Measurements from ENCODE around the gene VMP1. TPM values are rescaled to one million over a fixed set of nuclear protein-coding genes. Genes with fewer than 3 reads are reported as not detected.
"Not testable (repeated sequence)": the region's sequence is repeated elsewhere in the genome, so short reads cannot be mapped to it uniquely, and the experiment has no call there.

Gene VMP1
- total RNA-seq, 1 experiment from 2014 or later: 107 TPM

GRCh38 chr17:59786536-59787319 lies 79.3 kb downstream of the VMP1 start:
- peak; percentile 96 for DNase-seq (ENCODE audit: low spot score)
- no peaks in the 10 kb centered on the region for H3K9me3 ChIP-seq (ENCODE audit: low read depth, low read length, poor library complexity, severe bottlenecking)
- ChIA-PET CTCF (interaction anchor here (0.9 kb wide), 1 partner anchor 43 kb away, joined by 3 read pairs; no protein-coding TSS in a partner anchor), POLR2A (ENCODE audit: low non-redundant PET) (interaction anchor here (0.6 to 1.1 kb wide), 3 partner anchors 9 to 51 kb away, joined by 3 to 21 read pairs (median 9); no protein-coding TSS in a partner anchor)
- H3K27ac ChIP-seq (ENCODE audit: low read depth, low read length, poor library complexity, severe bottlenecking): peak overlapping the region; percentile 96
- H3K36me3 ChIP-seq (ENCODE audit: insufficient read depth, low read length, poor library complexity, severe bottlenecking): no peaks in the 10 kb centered on the region
- H3K4me1 ChIP-seq (ENCODE audit: insufficient read depth, low read length, poor library complexity, severe bottlenecking): peaks cover 60% of the 10 kb centered on the region
- intact Hi-C loops (cut with micrococcal nuclease; ENCODE audit: unreplicated experiment): loop anchor here (2.0 kb wide), 2 partner anchors 42 to 50 kb away; no protein-coding TSS in a partner anchor
- peak overlapping the region; percentile 10 for H3K4me3 ChIP-seq (ENCODE audit: low read depth, low read length, poor library complexity, severe bottlenecking)
- TF ChIP-seq EZH2 (IDR thresholded peaks at IDR 0.05; ENCODE audit: borderline replicate concordance, low read depth, low read length, poor library complexity, severe bottlenecking) (no peak), CTCF (conservative IDR thresholded peaks at IDR 0.05; ENCODE audit: low read depth, low read length) (no peak)
- no peaks in the 10 kb centered on the region for H3K27me3 ChIP-seq (replicated peaks; ENCODE audit: insufficient read depth, low read depth, low read length, poor library complexity)
- TSS peak; percentile 49 for BruUV-seq (replicated peaks)

GRCh38 chr17:59789849-59790248 lies 82.4 kb downstream of the VMP1 start:
- BruUV-seq (replicated peaks); intact Hi-C loops (cut with micrococcal nuclease; ENCODE audit: unreplicated experiment); H3K36me3 ChIP-seq (ENCODE audit: insufficient read depth, low read length, poor library complexity, severe bottlenecking); H3K27me3 ChIP-seq (replicated peaks; ENCODE audit: insufficient read depth, low read depth, low read length, poor library complexity); H3K27ac ChIP-seq (ENCODE audit: low read depth, low read length, poor library complexity, severe bottlenecking); DNase-seq (ENCODE audit: low spot score); H3K4me3 ChIP-seq (ENCODE audit: low read depth, low read length, poor library complexity, severe bottlenecking); H3K9me3 ChIP-seq (ENCODE audit: low read depth, low read length, poor library complexity, severe bottlenecking): not testable (repeated sequence)
- ChIA-PET POLR2A (ENCODE audit: low non-redundant PET) (interaction anchor here (0.7 kb wide), 1 partner anchor 298 kb away, joined by 20 read pairs; no protein-coding TSS in a partner anchor), CTCF (interaction anchor here (0.7 kb wide), 1 partner anchor 83 kb away, joined by 8 read pairs; the partner anchor contains the start of gene PTRH2)
- peaks cover 49% of the 10 kb centered on the region for H3K4me1 ChIP-seq (ENCODE audit: insufficient read depth, low read length, poor library complexity, severe bottlenecking)

GRCh38 chr17:59790418-59790817 lies 83.0 kb downstream of the VMP1 start:
- Histone ChIP-seq H3K4me1 (ENCODE audit: insufficient read depth, low read length, poor library complexity, severe bottlenecking) (peaks cover 44% of the 10 kb centered on the region), H3K27ac (ENCODE audit: low read depth, low read length, poor library complexity, severe bottlenecking) (peak overlapping the region; percentile 27)
- POLR2A ChIA-PET (ENCODE audit: low non-redundant PET): interaction anchor here (0.7 kb wide), 1 partner anchor 14 kb away, joined by 6 read pairs; no protein-coding TSS in a partner anchor
- DNase-seq (ENCODE audit: low spot score); intact Hi-C loops (cut with micrococcal nuclease; ENCODE audit: unreplicated experiment); H3K4me3 ChIP-seq (ENCODE audit: low read depth, low read length, poor library complexity, severe bottlenecking); H3K9me3 ChIP-seq (ENCODE audit: low read depth, low read length, poor library complexity, severe bottlenecking); BruUV-seq (replicated peaks); H3K36me3 ChIP-seq (ENCODE audit: insufficient read depth, low read length, poor library complexity, severe bottlenecking); H3K27me3 ChIP-seq (replicated peaks; ENCODE audit: insufficient read depth, low read depth, low read length, poor library complexity): not testable (repeated sequence)
- CTCF ChIA-PET: interaction anchor here (0.8 kb wide), 1 partner anchor 246 kb away, joined by 8 read pairs; no protein-coding TSS in a partner anchor

- CTCF ChIA-PET: interaction anchor here (0.8 kb wide), 1 partner anchor 246 kb away, joined by 8 read pairs; no protein-coding TSS in a partner anchor
- TF ChIP-seq CTCF (conservative IDR thresholded peaks at IDR 0.05; ENCODE audit: low read depth, low read length): no peak
- no peak for TF ChIP-seq EZH2 (IDR thresholded peaks at IDR 0.05; ENCODE audit: borderline replicate concordance, low read depth, low read length, poor library complexity, severe bottlenecking)
- no peaks in the 10 kb centered on the region for H3K9me3 ChIP-seq (ENCODE audit: low read depth, low read length, poor library complexity, severe bottlenecking)
- intact Hi-C loops (cut with micrococcal nuclease; ENCODE audit: unreplicated experiment): no loop called here
- no peaks in the 10 kb centered on the region for H3K36me3 ChIP-seq (ENCODE audit: insufficient read depth, low read length, poor library complexity, severe bottlenecking)
- POLR2A ChIA-PET (ENCODE audit: low non-redundant PET): interaction anchor here (0.7 kb wide), 1 partner anchor 14 kb away, joined by 6 read pairs; no protein-coding TSS in a partner anchor
- peaks cover 39% of the 10 kb centered on the region for H3K4me1 ChIP-seq (ENCODE audit: insufficient read depth, low read length, poor library complexity, severe bottlenecking)
- no TSS peak for BruUV-seq (replicated peaks)
- H3K27ac ChIP-seq (ENCODE audit: low read depth, low read length, poor library complexity, severe bottlenecking): peak overlapping the region; percentile 27
- H3K27me3 ChIP-seq (replicated peaks; ENCODE audit: insufficient read depth, low read depth, low read length, poor library complexity): no peaks in the 10 kb centered on the region
- no peak for DNase-seq (ENCODE audit: low spot score)
- no peak overlapping the region for H3K4me3 ChIP-seq (ENCODE audit: low read depth, low read length, poor library complexity, severe bottlenecking)
These were observed 83.5 kb downstream of the VMP1 start for GRCh38 chr17:59790910-59791309.

Data from A673 (cell line).